Measurements from ENCODE around the gene SPRING1. TPM values are rescaled to one million over a fixed set of nuclear protein-coding genes. Genes with fewer than 3 reads are reported as not detected.

SPRING1 gene
- total and polyA plus RNA-seq, 4 donors = 41.8 to 116 (median 79.3) TPM

DNA sequence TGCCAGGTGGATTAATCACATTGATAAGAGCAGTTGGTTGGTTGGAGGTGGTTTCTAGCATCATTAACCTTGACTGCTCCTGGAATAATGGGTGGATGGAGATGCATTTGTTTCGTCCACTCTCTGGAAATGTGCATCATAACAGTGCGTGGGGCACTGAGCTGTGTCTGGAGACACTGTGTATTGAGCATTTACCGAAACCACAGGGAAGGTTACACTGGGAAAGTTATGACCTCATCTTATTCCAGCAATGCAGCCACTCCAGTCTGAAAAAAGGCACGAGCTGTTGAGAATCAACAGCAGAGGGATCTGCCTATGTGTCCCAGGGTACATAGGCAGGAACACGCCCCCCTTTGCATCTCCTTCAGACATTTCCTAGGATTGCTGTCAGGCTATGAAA is 27.4 kb upstream of the SPRING1 start:
- ATAC-seq (ENCODE audit: insufficient read depth, low FRiP score) (no peak), DNase-seq (no peak)
- H3K9me3 ChIP-seq (ENCODE audit: control insufficient read depth in 4 of 4, insufficient read depth in 3 of 4, low read length in 3 of 4) = no peaks in the 10 kb centered on the region
- no peak overlapping the region for H3K4me3 ChIP-seq
- H3K9ac ChIP-seq (ENCODE audit: insufficient read depth in 1 of 2, low read length in 2 of 2) = no peak overlapping the region
- peaks cover 0 to under 1% (median 0%) of the 10 kb centered on the region in 5 donors for H3K4me1 ChIP-seq (ENCODE audit: control insufficient read depth in 5 of 5, insufficient read depth in 5 of 5, low read length in 5 of 5)
- WGBS, 2 donors = 69 to 85% methylated on average over 5 of the region's 5 CpGs
- no peak overlapping the region for H3K27ac ChIP-seq (ENCODE audit: low read depth in 1 of 2, low read length in 1 of 2)
- H3K27me3 ChIP-seq (ENCODE audit: control insufficient read depth in 3 of 3, insufficient read depth in 3 of 3, low read length in 2 of 3) = no peaks in the 10 kb centered on the region
- H3K36me3 ChIP-seq (ENCODE audit: control insufficient read depth in 4 of 4, insufficient read depth in 4 of 4, low read length in 4 of 4) = peaks cover 0 to 1% (median 0%) of the 10 kb centered on the region in 4 donors
- TF ChIP-seq, protein P1, sequence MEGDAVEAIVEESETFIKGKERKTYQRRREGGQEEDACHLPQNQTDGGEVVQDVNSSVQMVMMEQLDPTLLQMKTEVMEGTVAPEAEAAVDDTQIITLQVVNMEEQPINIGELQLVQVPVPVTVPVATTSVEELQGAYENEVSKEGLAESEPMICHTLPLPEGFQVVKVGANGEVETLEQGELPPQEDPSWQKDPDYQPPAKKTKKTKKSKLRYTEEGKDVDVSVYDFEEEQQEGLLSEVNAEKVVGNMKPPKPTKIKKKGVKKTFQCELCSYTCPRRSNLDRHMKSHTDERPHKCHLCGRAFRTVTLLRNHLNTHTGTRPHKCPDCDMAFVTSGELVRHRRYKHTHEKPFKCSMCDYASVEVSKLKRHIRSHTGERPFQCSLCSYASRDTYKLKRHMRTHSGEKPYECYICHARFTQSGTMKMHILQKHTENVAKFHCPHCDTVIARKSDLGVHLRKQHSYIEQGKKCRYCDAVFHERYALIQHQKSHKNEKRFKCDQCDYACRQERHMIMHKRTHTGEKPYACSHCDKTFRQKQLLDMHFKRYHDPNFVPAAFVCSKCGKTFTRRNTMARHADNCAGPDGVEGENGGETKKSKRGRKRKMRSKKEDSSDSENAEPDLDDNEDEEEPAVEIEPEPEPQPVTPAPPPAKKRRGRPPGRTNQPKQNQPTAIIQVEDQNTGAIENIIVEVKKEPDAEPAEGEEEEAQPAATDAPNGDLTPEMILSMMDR (IDR thresholded peaks at IDR 0.05; ENCODE audit: control extremely low read depth, extremely low read depth) = no peak

DNA sequence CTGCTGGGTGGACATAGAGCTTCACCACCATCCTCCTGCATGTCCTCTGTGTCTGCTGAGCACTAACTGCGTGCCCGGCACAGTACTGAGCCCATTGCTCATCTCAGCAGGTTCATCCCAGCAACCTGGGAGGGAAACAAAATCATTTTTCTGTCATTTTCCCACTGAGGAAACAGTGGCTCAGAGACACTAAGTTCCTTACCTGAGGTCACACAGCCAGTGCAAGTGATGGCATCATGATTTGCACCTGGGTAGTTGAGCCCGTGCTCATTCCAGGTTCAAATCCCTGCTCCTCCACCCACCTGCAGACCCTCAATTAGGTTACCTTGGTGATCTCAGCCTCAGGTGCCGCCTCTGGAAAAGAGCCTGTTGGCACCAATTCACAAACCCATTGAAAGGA is 23.6 kb upstream of the SPRING1 start:
- ATAC-seq (ENCODE audit: insufficient read depth, low FRiP score) (no peak), DNase-seq (no peak)
- H3K27me3 ChIP-seq (ENCODE audit: control insufficient read depth in 3 of 3, insufficient read depth in 3 of 3, low read length in 2 of 3) = no peaks in the 10 kb centered on the region
- 95 to 96% methylated on average over 4 of the region's 4 CpGs for WGBS, 2 donors
- no peak overlapping the region for H3K27ac ChIP-seq (ENCODE audit: low read depth in 1 of 2, low read length in 1 of 2)
- H3K36me3 ChIP-seq (ENCODE audit: control insufficient read depth in 4 of 4, insufficient read depth in 4 of 4, low read length in 4 of 4) = peaks cover 0 to 1% (median 0%) of the 10 kb centered on the region in 4 donors
- TF ChIP-seq, protein P1 (IDR thresholded peaks at IDR 0.05; ENCODE audit: control extremely low read depth, extremely low read depth) = no peak
- no peaks in the 10 kb centered on the region for H3K9me3 ChIP-seq (ENCODE audit: control insufficient read depth in 4 of 4, insufficient read depth in 3 of 4, low read length in 3 of 4)
- no peak overlapping the region for H3K4me3 ChIP-seq
- no peak overlapping the region for H3K9ac ChIP-seq (ENCODE audit: insufficient read depth in 1 of 2, low read length in 2 of 2)
- peaks cover 0 to 3% (median 0%) of the 10 kb centered on the region in 5 donors for H3K4me1 ChIP-seq (ENCODE audit: control insufficient read depth in 5 of 5, insufficient read depth in 5 of 5, low read length in 5 of 5)

DNA sequence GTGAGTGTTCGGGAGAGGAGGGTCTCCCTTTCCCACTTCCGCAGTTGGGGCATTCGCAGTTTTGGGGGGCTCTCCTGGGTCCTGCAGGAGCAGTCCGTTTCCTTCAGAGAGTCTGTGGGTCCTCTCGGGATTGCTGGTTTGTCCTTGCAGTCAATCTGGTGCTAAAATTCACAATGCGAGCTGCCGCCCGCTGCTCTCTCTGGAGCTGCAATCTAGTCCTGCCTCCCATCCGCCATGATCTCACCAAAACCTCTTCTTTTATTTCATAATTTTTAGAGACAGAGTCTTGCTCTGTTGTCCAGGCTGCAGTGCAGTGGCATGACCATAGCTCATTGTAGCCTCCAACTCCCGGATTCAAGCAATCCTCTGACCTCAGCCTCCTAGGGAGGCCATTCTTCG is 22.8 kb upstream of the SPRING1 start:
- 95 to 96% methylated on average over 11 of the region's 11 CpGs for WGBS, 2 donors
- Histone ChIP-seq H3K36me3 (ENCODE audit: control insufficient read depth in 4 of 4, insufficient read depth in 4 of 4, low read length in 4 of 4) (peaks cover 0 to 1% (median 0%) of the 10 kb centered on the region in 4 donors), H3K27me3 (ENCODE audit: control insufficient read depth in 3 of 3, insufficient read depth in 3 of 3, low read length in 2 of 3) (no peaks in the 10 kb centered on the region), H3K9ac (ENCODE audit: insufficient read depth in 1 of 2, low read length in 2 of 2) (no peak overlapping the region), H3K4me3 (no peak overlapping the region), H3K4me1 (ENCODE audit: control insufficient read depth in 5 of 5, insufficient read depth in 5 of 5, low read length in 5 of 5) (peaks cover 0 to 3% (median 0%) of the 10 kb centered on the region in 5 donors), H3K9me3 (ENCODE audit: control insufficient read depth in 4 of 4, insufficient read depth in 3 of 4, low read length in 3 of 4) (no peaks in the 10 kb centered on the region), H3K27ac (ENCODE audit: low read depth in 1 of 2, low read length in 1 of 2) (no peak overlapping the region)
- TF ChIP-seq, protein P1 (IDR thresholded peaks at IDR 0.05; ENCODE audit: control extremely low read depth, extremely low read depth) = no peak
- no peak for DNase-seq
- ATAC-seq (ENCODE audit: insufficient read depth, low FRiP score) = no peak
